ENCODE data around the gene CCDC85C.
"Not testable (repeated sequence)": the region's sequence is repeated elsewhere in the genome, so short reads cannot be mapped to it uniquely, and the experiment has no call there.

CCDC85C gene

DNA sequence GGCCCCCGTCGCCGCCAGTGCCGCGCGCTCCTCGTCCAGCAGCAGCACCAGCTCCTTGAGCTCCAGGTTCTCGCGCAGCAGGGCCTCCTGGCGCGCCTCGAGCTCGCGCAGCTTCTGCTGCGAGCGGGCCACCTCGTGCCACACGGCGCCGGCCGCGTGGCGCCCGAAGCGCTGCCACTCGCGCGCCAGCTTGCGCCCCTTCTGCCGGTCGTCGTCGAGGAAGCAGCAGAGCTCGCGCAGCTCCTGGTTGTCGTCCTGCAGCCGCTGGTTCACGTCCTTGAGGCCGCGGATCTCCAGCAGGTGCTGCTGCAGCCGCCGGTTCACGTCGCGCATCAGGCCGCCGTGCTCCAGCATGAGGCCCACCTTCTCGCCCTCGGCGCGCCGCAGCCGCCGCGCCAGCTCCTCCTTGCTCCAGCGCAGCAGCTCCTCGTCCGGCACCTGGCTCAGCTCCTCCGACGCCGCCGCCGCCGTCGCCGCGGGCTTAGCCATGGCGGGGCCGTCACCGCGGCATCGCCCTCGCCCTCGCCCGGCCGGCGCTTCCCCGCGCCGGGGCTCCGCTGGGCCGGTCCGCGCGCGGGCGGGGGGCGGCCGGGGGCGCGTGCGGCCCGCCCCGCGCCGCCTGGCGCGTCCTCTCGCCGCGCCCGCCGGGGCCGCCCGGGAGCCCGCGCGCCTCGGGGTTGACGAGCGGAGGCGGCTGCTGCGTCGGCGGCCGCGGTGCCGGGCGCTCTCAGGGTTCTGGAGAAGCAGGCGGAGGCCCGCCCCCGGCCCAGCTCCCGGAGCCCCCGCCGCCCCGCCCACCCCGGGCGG lies at the start of gene CCDC85C:
CCDC85C (minus strand) TSS at position 737 of the 807 bp plus-strand sequence; CDS start at position 489, 248 bp downstream.
- DNase-seq (ENCODE audit: low read depth in 1 of 2, low spot score in 1 of 2), result peak in 1 of 2 donors; percentile 27

DNA sequence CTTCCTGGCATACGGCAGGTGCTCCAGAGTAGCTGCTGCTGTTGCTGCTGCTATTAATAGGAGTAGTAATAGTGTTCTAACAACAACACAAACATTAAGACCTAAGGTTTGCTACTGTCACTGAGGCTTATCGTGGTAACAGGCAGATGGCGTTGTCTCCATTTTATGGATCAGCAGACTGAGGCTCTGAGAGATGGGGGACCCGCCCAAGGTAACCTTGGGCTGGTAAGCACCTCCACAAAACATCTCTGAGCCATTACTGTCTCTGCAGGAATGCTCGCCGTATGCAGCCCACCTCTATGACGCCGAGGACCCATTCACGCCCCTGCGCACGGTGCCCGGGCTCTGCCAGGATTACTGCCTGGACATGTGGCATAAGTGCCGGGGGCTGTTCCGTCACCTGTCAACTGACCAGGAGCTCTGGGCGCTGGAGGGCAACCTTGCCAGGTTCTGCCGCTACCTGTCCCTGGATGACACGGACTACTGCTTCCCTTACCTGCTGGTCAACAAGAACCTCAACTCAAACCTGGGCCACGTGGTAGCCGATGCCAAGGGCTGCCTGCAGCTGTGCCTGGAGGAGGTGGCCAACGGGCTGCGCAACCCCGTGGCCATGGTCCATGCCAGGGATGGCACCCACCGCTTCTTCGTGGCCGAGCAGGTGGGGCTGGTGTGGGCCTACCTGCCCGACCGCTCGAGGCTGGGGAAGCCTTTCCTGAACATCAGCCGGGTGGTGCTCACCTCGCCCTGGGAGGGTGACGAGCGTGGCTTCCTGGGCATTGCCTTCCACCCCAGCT lies 48.1 kb upstream of the CCDC85C start:
- DNase-seq (ENCODE audit: low read depth in 1 of 2, low spot score in 1 of 2), result no peak

DNA sequence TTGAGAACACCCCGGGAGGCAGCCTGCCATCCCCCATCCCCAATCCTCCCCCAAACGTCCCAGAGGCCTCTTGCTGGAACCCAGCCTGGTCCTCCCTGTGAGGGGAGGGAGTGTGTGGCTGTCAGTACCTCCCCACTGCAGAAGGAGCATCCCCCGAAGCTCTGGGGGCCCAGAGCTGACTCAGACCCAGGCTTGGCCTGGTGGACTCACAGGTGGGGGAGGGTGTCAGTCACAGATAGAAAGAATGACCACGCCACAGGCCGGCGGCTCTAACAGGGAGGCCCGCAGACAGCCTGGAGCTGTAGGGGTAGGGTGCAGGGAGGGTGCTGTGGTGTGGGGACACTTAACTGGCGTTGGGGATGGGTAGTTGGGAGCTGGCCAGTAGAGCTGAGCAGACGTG lies 46.2 kb upstream of the CCDC85C start:
- no peak for DNase-seq (ENCODE audit: low read depth in 1 of 2, low spot score in 1 of 2)

DNA sequence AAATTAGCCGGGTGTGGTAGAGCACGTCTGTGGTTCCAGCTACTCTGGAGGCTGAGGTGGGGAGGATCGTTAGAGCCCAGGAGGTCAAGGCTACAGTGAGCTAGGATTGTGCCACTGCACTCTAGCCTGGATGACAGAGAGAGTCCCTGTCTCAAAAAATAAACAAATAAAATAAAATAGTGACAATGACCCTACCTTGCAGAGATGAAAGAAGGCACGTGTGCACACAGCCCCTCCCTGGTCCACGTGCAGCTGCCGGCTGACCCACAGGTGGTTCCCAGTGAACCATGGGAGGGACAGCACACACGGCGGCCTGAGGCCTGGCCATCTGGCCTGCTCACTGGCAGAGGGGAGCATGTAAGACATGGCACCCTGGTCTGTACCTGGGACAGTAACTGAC lies 45.6 kb upstream of the CCDC85C start:
- DNase-seq (ENCODE audit: low read depth in 1 of 2, low spot score in 1 of 2), result no peak

DNA sequence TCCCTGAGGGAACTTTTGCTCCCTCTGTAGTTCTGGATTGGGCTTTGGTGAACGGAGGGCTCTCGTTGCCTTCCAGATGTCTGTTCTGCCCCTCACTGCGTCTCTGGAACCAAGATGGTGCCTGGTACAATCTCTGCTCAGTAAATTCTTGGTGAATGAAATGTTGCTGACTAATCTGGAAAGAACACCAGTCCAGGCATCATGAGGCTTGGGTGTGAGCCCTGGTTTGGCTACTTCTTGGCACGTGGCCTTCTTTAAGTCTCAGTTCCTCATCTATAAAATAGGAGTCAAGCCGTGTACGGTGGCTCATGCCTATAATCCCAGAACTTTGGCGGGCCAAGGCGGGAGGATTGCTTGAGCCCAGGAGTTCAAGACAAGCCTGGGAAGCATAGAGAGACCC lies 45.2 kb upstream of the CCDC85C start:
- no peak for DNase-seq (ENCODE audit: low read depth in 1 of 2, low spot score in 1 of 2)

DNA sequence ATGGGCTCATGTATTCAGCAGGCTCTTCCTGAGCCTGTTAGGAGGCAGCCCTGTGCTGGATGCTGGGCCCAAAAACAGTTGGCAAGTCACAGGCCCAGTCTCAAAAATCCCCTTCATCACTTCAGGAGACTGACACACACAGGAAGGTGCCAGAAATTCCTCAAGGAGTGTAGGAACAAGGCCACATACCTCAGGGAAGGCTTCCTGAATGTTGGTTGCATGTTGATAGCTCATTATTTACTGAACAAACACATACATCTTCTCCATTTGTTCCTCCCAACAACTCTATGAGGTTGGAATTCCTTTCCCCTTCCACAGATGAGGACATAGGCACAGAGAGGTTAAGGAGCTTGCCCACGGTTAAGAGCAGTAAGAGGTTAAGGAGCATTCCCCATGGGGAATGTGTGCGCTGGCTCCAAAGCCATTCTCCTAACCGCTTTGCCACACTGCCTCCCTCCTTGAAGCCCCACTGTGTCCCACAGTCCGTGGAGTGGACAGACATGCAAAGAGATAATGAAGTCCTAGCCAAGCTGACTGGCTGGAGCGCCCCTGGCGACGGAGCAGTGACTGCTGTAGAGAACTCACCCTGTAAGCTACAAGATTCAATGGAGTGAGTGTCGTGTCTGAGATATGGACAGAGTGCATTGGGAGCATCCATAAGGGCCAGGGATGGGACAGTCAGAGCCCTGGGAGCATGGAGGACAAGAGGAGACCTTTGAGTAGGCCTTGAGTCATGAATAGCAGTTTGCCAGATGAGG lies 44.2 kb upstream of the CCDC85C start:
- no peak for DNase-seq (ENCODE audit: low read depth in 1 of 2, low spot score in 1 of 2)

DNA sequence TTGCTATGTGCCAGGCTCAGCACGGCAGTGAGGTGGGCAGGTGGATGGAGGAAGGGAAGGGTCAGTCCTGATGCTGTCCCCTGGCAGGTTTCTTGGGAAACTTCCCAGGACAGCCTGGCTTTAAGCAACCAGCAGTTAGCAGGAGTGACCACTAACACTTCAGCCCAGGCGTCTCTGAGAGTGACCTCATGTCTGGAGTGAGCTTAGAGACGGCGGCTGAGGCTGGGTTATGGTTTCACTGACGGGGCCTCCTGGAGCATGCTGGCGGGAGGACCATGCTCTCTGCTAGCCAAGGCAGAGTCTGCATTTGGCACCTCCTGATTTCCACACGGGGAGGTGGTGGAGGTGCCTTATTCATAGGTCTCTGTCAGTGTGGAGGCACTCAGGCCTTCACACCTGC lies 43.4 kb upstream of the CCDC85C start:
- DNase-seq (ENCODE audit: low read depth in 1 of 2, low spot score in 1 of 2), result no peak

DNA sequence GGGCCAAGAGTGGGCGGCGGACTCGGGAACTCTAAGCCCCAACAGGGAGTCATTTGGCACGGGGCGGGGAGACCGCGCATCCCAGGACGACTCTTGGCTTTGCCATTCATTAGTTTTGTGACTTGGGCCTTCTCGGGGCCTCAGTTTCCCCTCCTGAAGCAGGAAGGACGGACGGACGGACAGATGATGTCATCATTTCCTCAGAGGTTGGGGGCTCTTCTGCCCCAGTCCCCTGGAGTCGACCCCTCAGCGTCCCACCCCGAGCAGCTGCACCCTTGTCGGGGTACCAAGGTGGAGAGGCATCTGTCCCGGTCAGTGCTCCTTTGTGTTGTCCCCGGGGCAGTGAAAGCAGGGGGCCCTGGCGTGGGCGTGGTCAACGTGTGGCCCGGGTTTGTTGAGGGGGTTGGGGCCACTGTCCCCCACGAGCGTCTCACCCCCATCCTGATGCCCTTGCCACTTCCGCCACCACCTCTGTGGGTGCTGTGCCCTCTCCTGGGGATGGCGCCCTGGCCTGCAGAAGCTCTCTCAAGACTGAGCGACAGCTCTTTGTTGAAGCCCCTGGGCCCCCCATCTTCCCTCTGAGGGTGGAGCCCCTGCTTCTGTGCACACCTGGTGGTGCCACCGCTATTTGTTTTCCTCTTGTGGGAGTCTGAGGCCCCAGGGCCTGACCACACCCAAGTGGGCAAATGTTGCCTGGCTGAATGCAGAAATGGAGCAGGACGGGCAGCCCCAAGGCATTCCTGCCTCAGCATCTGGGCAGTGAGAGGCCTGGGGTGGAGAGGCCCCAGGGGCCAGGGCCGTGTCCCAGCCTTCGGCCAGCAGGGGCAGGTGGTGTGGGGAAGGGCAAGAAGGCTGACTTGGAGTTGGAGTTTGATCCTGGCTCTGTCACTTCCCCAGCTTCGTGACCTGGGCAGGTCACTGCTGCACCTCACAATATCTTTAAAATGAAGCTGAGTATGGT lies 41.8 kb upstream of the CCDC85C start:
- DNase-seq (ENCODE audit: low read depth in 1 of 2, low spot score in 1 of 2), result no peak

GRCh38 chr14:99644723-99645544 lies 40.9 kb upstream of the CCDC85C start, which contains the start of gene HHIPL1:
Gene HHIPL1 (plus strand): TSS chr14:99645129. CDS start chr14:99645208, 79 bp downstream.
- DNase-seq (ENCODE audit: low read depth in 1 of 2, low spot score in 1 of 2), result no peak

DNA sequence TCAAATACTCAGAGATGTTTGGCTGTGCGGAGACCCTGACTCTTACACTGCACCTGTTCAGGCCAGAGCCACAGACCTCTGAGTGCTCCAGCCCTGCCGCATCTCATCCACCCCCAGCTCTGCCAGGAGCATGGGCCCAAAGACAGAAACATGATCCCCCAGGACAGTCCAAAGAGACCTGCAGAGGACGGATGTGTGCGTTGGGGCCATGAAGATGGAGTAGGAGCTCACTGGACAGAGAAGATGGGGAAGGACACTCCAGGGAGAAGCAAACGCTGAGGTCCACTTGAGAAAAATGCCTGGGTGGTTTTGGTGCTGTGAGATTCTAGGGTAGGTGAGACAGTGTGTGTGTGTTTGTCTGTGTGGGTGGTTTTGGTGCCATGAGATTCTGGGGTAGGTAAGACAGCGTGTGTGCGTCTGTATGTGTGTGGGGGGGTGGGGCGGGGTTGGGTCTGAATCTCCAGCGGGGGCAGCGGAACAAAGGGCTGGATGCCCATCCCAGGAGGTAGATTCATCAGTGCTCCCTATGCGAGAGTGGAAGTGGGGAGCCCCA lies 40.1 kb upstream of the CCDC85C start:
- no peak for DNase-seq (ENCODE audit: low read depth in 1 of 2, low spot score in 1 of 2)

- no peak for DNase-seq (ENCODE audit: low read depth in 1 of 2, low spot score in 1 of 2)
These were observed 39.3 kb upstream of the CCDC85C start for GRCh38 chr14:99643343-99643742.

- DNase-seq (ENCODE audit: low read depth in 1 of 2, low spot score in 1 of 2), result not testable (repeated sequence)
These were observed 38.8 kb upstream of the CCDC85C start for GRCh38 chr14:99642771-99643170.

- DNase-seq (ENCODE audit: low read depth in 1 of 2, low spot score in 1 of 2), result no peak
These were observed 33.6 kb upstream of the CCDC85C start for GRCh38 chr14:99637624-99638023.

DNA sequence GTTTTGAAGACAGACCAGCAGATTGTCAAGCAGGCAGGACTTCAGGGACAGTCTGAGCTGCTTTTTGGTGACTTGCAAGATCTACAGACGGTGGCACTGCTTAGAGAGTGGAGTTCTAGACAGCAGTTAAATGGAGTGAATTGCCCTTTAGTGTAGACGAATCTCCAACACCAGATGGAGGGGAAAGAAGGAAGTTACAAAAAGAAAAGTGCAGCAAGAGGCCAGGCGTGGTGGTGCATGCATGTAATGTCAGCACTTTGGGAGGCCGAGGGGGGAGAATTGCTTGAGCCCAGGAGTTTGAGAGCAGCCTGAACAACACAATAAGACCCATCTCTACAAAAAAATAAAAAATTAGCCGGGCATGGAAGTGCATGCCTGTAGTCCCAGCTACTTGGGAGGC lies 32.5 kb upstream of the CCDC85C start:
- DNase-seq (ENCODE audit: low read depth in 1 of 2, low spot score in 1 of 2), result no peak

DNA sequence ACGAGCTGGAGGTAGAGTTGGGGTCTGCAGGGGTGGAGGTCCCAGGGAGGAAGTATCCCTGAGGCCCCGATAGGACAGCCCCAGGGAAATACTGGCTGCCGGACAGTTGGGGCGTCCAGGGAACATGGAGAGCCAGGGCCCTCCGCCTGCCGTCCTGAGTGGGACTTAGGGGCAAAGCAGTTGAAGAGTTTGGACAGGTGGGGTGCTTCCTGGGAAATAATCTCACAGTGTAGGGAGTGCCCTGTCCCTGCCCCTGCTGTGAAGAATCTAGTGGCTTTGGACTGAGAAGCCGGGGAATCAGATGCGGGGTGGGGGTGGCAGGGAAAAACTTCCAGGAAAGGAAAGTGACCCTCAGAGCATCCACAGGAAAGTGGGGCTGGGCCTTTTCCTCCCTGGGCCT lies 31.1 kb upstream of the CCDC85C start:
- no peak for DNase-seq (ENCODE audit: low read depth in 1 of 2, low spot score in 1 of 2)

GRCh38 chr14:99634443-99634842 lies 30.4 kb upstream of the CCDC85C start:
- no peak for DNase-seq (ENCODE audit: low read depth in 1 of 2, low spot score in 1 of 2)

DNA sequence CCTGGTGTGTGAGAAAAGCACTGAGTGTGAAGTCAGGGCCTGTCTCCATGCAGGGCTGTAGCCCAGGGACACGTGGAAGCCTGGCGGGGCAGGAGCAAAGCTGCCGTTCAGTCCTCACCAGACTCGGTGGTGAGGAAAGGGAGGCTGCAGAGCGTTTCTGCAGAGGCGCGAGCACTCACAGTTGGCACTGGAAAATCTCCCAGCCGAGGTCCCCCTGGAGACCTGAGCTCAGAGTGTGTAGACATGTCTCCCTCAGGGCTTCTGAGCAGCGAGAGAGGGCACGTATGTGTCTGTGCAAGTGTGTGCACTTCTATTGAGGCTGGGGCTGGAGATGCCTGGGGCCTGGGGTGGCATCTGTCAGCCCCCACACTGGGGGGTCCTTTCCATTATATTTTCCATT lies 29.9 kb upstream of the CCDC85C start:
- no peak for DNase-seq (ENCODE audit: low read depth in 1 of 2, low spot score in 1 of 2)

- DNase-seq (ENCODE audit: low read depth in 1 of 2, low spot score in 1 of 2), result no peak
These were observed 29.1 kb upstream of the CCDC85C start for GRCh38 chr14:99633141-99633540.

DNA sequence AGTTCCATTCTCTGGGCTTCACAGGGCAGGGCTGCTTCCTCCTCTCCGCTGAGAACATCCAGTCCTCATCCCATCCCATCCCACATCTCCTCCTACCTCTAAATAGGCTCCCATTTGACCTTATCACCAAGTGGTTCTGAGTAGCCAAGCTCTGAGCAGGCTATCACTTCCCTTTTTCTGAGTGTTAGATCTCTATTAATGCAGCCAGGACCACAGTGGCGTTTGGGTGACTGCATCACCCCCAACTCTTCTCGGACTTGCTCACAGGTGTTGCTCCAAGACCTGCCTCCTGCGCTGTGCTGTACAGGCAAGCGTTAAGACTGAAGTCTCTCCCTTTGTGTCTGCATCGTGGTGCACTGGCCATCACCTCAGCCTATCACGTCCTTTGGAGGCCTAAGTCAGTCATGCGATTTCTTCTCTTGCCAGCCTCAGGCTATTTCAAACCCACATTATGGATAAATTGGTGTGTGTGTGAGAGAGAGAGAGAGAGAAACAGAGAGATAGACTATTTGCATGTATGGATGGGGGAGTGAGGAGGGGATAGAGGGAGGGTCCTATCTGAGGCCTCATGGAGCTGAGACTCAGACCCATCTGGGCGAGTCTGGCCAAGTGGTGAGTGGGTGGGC lies 28.5 kb upstream of the CCDC85C start:
- no peak for DNase-seq (ENCODE audit: low read depth in 1 of 2, low spot score in 1 of 2)

All from activated T-helper 1 cell treated with anti-CD3 and anti-CD28 coated beads, Interleukin-2, amount 50 U/mL, for 16 hours (primary cell).